Duodenal mucosa (tissue), 2 donors: ENCODE measurements around the gene MSRB3.

ENCODE experiments used
- H3K27ac ChIP-seq: one replicate; pipeline ENCODE4 v1.7.0; 2013; ENCODE audit warnings: low read depth, low read length
- H3K27me3 ChIP-seq, 2 donors: one replicate each; pipeline ENCODE4 v1.7.0; 2013; ENCODE audit warnings: low read length in 2 of 2, control low read depth in 1 of 2; ENCODE audit not compliant: insufficient read depth in 2 of 2, control insufficient read depth in 1 of 2
- H3K36me3 ChIP-seq, 2 donors: one replicate each; pipeline ENCODE4 v1.7.0; 2013; ENCODE audit warnings: low read length in 2 of 2, control low read depth in 1 of 2; ENCODE audit not compliant: insufficient read depth in 2 of 2, control insufficient read depth in 1 of 2
- H3K4me1 ChIP-seq, 2 donors: one replicate each; pipeline ENCODE4 v1.7.0; 2013; ENCODE audit warnings: low read length in 2 of 2, control low read depth in 1 of 2; ENCODE audit not compliant: insufficient read depth in 2 of 2, control insufficient read depth in 1 of 2
- H3K4me3 ChIP-seq, 2 donors: one replicate each; pipeline ENCODE4 v1.7.0; 2013; ENCODE audit warnings: low read length in 2 of 2, low read depth in 1 of 2
- H3K9ac ChIP-seq, 2 donors: one replicate each; pipeline ENCODE4 v1.7.0; 2013; ENCODE audit warnings: low read length in 2 of 2, low read depth in 1 of 2
- H3K9me3 ChIP-seq, 2 donors: one replicate each; pipeline ENCODE4 v1.7.0; 2013; ENCODE audit warnings: low read length in 2 of 2, control low read depth in 1 of 2; ENCODE audit not compliant: control insufficient read depth in 1 of 2

Gene MSRB3

DNA sequence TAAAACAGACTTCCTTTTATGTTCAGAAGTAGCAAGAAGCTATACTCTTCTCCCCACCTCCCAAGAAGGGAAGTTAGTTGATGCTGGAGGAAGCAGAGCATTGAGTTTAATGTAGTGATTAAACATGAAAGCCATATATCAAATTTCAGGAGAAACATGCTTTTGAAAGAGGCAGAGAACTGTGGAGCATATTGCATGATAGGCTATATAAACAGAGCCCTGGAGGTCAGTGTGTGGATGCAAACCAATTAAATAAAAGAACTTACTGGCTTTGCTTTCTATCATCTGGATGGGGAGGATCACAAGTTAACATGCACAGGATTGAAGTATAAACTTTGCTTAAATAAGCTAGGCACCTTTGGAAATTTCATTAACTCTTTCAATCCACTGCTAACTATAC is 94.1 kb downstream of the MSRB3 start:
- no peak overlapping the region for H3K9ac ChIP-seq
- H3K27me3 ChIP-seq, result no peaks in the 10 kb centered on the region
- no peak overlapping the region for H3K4me3 ChIP-seq
- no peaks in the 10 kb centered on the region for H3K4me1 ChIP-seq
- H3K9me3 ChIP-seq, result no peaks in the 10 kb centered on the region
- no peak overlapping the region for H3K27ac ChIP-seq
- no peaks in the 10 kb centered on the region for H3K36me3 ChIP-seq

- Histone ChIP-seq H3K27me3 (no peaks in the 10 kb centered on the region), H3K36me3 (no peaks in the 10 kb centered on the region), H3K4me1 (no peaks in the 10 kb centered on the region), H3K27ac (no peak overlapping the region), H3K4me3 (no peak overlapping the region), H3K9ac (no peak overlapping the region), H3K9me3 (no peaks in the 10 kb centered on the region)
Observed at GRCh38 chr12:65384240-65384639, 105.8 kb downstream of the MSRB3 start.

- Histone ChIP-seq H3K4me3 (no peak overlapping the region), H3K9me3 (no peaks in the 10 kb centered on the region), H3K4me1 (no peaks in the 10 kb centered on the region), H3K9ac (no peak overlapping the region), H3K27me3 (no peaks in the 10 kb centered on the region), H3K27ac (no peak overlapping the region), H3K36me3 (no peaks in the 10 kb centered on the region)
Observed at GRCh38 chr12:65387396-65387795, 108.9 kb downstream of the MSRB3 start.

DNA sequence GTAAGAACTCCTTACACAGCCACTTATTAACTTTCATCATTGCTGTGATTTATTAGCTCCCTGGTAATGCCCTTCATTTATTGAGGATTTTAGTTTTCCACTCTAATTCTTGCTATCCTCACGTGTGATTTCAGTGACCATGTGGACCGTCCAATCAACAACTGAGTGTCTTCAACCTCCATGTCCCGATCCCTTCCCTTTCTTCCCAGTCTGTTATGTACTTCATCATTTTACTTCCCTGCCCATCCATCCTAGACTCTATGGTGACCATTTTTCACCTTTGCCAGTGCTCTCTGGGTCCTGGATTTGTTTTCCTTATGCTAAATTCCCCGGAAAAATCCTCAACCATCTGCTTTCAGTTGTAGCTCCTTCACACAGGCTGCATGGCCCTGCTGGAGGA is 111.0 kb downstream of the MSRB3 start:
- Histone ChIP-seq H3K27ac (no peak overlapping the region), H3K4me3 (no peak overlapping the region), H3K4me1 (no peaks in the 10 kb centered on the region), H3K27me3 (no peaks in the 10 kb centered on the region), H3K9ac (no peak overlapping the region), H3K36me3 (no peaks in the 10 kb centered on the region), H3K9me3 (peaks cover 0 to 1% of the 10 kb centered on the region in 2 donors)

- Histone ChIP-seq H3K9ac (no peak overlapping the region), H3K4me1 (no peaks in the 10 kb centered on the region)
Observed at GRCh38 chr12:65391711-65392110, 113.2 kb downstream of the MSRB3 start.

GRCh38 chr12:65392491-65392890 is 114.0 kb downstream of the MSRB3 start:
- Histone ChIP-seq H3K9me3 (peaks cover 0 to 7% of the 10 kb centered on the region in 2 donors), H3K36me3 (no peaks in the 10 kb centered on the region), H3K4me3 (no peak overlapping the region), H3K27ac (no peak overlapping the region), H3K4me1 (no peaks in the 10 kb centered on the region), H3K9ac (no peak overlapping the region), H3K27me3 (no peaks in the 10 kb centered on the region)

More at GRCh38 chr12:65391711-65392110, 113.2 kb downstream of the MSRB3 start:
- no peak overlapping the region for H3K27ac ChIP-seq
- H3K4me3 ChIP-seq, result no peak overlapping the region
- no peaks in the 10 kb centered on the region for H3K27me3 ChIP-seq
- no peaks in the 10 kb centered on the region for H3K36me3 ChIP-seq
- peaks cover 0 to 7% of the 10 kb centered on the region in 2 donors for H3K9me3 ChIP-seq

- Histone ChIP-seq H3K27ac (no peak overlapping the region), H3K27me3 (no peaks in the 10 kb centered on the region), H3K4me1 (no peaks in the 10 kb centered on the region), H3K36me3 (no peaks in the 10 kb centered on the region), H3K4me3 (no peak overlapping the region), H3K9ac (no peak overlapping the region), H3K9me3 (peaks cover 0 to 1% of the 10 kb centered on the region in 2 donors)
Observed at GRCh38 chr12:65403188-65403587, 124.7 kb downstream of the MSRB3 start.

DNA sequence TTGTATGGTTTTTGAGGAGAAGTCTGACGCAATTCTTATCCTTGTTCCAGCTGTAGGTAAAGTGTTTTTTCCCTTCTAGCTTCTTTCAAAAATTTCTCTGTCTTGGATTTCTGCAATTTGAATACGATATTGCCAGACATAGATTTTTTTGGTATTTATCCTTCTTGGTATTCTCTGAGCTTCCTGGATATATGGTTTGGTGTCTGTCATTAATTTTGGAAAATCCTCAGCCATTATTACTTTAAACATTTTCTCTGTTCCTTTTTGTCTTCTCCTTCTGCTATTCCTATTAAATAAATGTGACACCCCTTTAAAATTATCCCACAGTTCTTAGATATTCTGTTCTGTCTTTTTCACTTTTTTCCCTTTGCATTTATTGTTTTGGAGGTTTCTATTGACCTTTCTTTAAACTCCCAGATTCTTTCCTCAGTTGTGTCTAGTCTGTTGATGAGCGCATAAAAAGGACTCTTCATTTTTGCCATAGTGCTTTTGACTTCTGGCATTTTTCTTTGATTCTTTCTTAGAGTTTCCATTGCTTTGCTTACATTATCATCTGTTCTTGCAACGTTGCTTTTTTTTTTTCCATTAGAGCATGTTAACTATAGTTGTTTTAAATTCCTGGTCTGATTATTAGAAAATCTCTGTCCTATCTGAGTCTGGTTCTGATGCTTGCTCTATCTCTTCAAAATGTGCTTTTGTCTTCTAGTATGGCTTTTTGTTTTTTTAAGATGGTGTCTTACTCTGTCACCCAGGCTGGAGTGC is 129.1 kb downstream of the MSRB3 start:
- H3K27me3 ChIP-seq, result no peaks in the 10 kb centered on the region
- no peaks in the 10 kb centered on the region for H3K9me3 ChIP-seq
- H3K4me3 ChIP-seq, result no peak overlapping the region
- H3K36me3 ChIP-seq, result no peaks in the 10 kb centered on the region
- no peak overlapping the region for H3K27ac ChIP-seq
- H3K9ac ChIP-seq, result no peak overlapping the region
- H3K4me1 ChIP-seq, result peaks cover 4 to 10% of the 10 kb centered on the region in 2 donors

DNA sequence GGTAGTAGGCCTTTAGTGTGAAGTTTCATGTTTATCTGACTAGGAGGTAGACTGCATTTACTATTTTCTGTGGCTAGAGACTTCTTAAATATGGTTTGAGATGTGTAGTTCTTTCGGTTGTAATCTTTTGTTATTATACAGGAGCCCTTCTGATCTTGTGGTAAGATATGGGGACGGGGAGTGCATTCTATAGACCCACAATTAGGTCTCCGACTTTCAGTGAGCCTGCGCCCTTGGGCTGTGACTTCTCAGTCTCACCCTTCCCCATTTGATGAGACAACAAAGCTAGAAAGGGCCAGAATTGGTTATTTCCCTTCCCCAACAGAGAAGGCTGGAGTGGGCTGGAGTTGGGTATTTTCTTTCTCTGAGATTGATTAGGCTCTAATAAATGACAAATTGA is 130.0 kb downstream of the MSRB3 start:
- no peaks in the 10 kb centered on the region for H3K9me3 ChIP-seq
- no peak overlapping the region for H3K4me3 ChIP-seq
- no peak overlapping the region for H3K9ac ChIP-seq
- H3K27ac ChIP-seq, result no peak overlapping the region
- H3K27me3 ChIP-seq, result no peaks in the 10 kb centered on the region
- peaks cover 4 to 10% of the 10 kb centered on the region in 2 donors for H3K4me1 ChIP-seq
- H3K36me3 ChIP-seq, result no peaks in the 10 kb centered on the region

DNA sequence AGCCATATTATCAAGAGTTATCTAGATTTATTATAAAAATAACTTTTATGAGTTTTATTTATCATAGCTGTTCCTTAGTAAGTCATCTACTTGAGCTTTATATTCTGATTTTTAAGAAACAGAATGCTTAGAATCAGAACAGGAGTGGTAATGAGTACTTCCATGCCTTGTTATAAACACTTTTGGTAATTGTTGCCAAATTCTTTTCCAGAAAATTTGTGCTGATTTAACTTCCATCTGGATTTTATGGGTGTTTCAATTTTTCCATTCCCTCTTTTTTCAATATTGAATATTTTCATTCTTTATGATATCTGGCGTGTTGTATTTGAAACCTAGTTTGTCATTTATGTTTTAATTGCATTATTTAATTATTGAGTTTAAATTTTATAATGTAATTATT is 131.2 kb downstream of the MSRB3 start:
- no peaks in the 10 kb centered on the region for H3K27me3 ChIP-seq
- H3K36me3 ChIP-seq, result no peaks in the 10 kb centered on the region
- no peaks in the 10 kb centered on the region for H3K9me3 ChIP-seq
- H3K27ac ChIP-seq, result no peak overlapping the region
- H3K4me1 ChIP-seq, result peaks cover 4 to 10% of the 10 kb centered on the region in 2 donors
- no peak overlapping the region for H3K9ac ChIP-seq
- H3K4me3 ChIP-seq, result no peak overlapping the region
